ENCODE data around the gene MSMO1.
"Not testable (repeated sequence)": the region's sequence is repeated elsewhere in the genome, so short reads cannot be mapped to it uniquely, and the experiment has no call there.

Gene MSMO1
- 18.0 to 22.4 reads per million in 2 donors for total RNA-seq

GRCh38 chr4:165327211-165328100 is at the start of gene MSMO1:
Gene MSMO1, plus strand, starts transcription at chr4:165327669. Its CDS starts 5,702 bp downstream, at chr4:165333371.
- peak; percentile 91 to 100 (median 97) for DNase-seq

- not testable (repeated sequence) for DNase-seq
Observed at GRCh38 chr4:165279531-165279930, 47.9 kb upstream of the MSMO1 start.

- not testable (repeated sequence) for DNase-seq
Observed at GRCh38 chr4:165284697-165285096, 42.8 kb upstream of the MSMO1 start.

GRCh38 chr4:165286619-165287340 is 40.7 kb upstream of the MSMO1 start:
- peak in 1 of 5 experiments; percentile 59 for DNase-seq

GRCh38 chr4:165288226-165288625 is 39.2 kb upstream of the MSMO1 start:
- no peak for DNase-seq

GRCh38 chr4:165288639-165289422 is 38.6 kb upstream of the MSMO1 start:
- peak in 1 of 5 experiments; percentile 48 for DNase-seq

GRCh38 chr4:165289423-165289785 is 38.1 kb upstream of the MSMO1 start:
- DNase-seq: peak in 1 of 5 experiments; percentile 15

- DNase-seq: peak in 1 of 5 experiments; percentile 42
Observed at GRCh38 chr4:165293061-165293460, 34.4 kb upstream of the MSMO1 start.

- DNase-seq: no peak
Observed at GRCh38 chr4:165293927-165294649, 33.4 kb upstream of the MSMO1 start.

- peak in 1 of 5 experiments; percentile 32 for DNase-seq
Observed at GRCh38 chr4:165294907-165295306, 32.6 kb upstream of the MSMO1 start.

GRCh38 chr4:165297626-165298025 is 29.8 kb upstream of the MSMO1 start:
- DNase-seq: no peak

- no peak for DNase-seq
Observed at GRCh38 chr4:165299399-165300060, 27.9 kb upstream of the MSMO1 start.

- peak in 1 of 5 experiments; percentile 46 for DNase-seq
Observed at GRCh38 chr4:165301833-165302232, 25.6 kb upstream of the MSMO1 start.

- DNase-seq: no peak
Observed at GRCh38 chr4:165302658-165303057, 24.8 kb upstream of the MSMO1 start.

GRCh38 chr4:165308166-165308565 is 19.3 kb upstream of the MSMO1 start:
- DNase-seq: no peak

- no peak for DNase-seq
Observed at GRCh38 chr4:165308606-165309005, 18.9 kb upstream of the MSMO1 start.

GRCh38 chr4:165309456-165309855 is 18.0 kb upstream of the MSMO1 start:
- DNase-seq: no peak

- no peak for DNase-seq
Observed at GRCh38 chr4:165312506-165312905, 15.0 kb upstream of the MSMO1 start.

GRCh38 chr4:165319030-165319429 is 8.4 kb upstream of the MSMO1 start:
- no peak for DNase-seq

- no peak for DNase-seq
Observed at GRCh38 chr4:165319509-165319908, 8.0 kb upstream of the MSMO1 start.

GRCh38 chr4:165324236-165324917 is 3.1 kb upstream of the MSMO1 start:
- no peak for DNase-seq
